ENCODE results near the gene TRIO.

Gene TRIO

GRCh38 chr5:14168144-14168792 lies 25.1 kb downstream of the TRIO start:
- H3K9me3 ChIP-seq (ENCODE audit: insufficient read depth, low read length), result peaks cover 12% of the 10 kb centered on the region
- DNase-seq (ENCODE audit: low read depth, low spot score), result no peak
- H3K9ac ChIP-seq (ENCODE audit: insufficient read length, low read depth), result no peak overlapping the region
- H3K27me3 ChIP-seq (ENCODE audit: insufficient read depth, insufficient read length), result no peaks in the 10 kb centered on the region
- H3K36me3 ChIP-seq (ENCODE audit: insufficient read depth, insufficient read length, low read length), result peaks cover 8% of the 10 kb centered on the region
- H3K4me1 ChIP-seq (ENCODE audit: insufficient read depth, insufficient read length), result no peaks in the 10 kb centered on the region
- no peak overlapping the region for H3K4me3 ChIP-seq (ENCODE audit: insufficient read length, low read depth)
- TF ChIP-seq SUZ12 (IDR thresholded peaks at IDR 0.05; ENCODE audit: extremely low read depth, insufficient read depth, insufficient read length) (no peak), YY1 (IDR thresholded peaks at IDR 0.05; ENCODE audit: insufficient read depth, insufficient read length) (no peak), ZNF274 (IDR thresholded peaks at IDR 0.05; ENCODE audit: low read depth, low read length) (no peak)

- peaks cover 8% of the 10 kb centered on the region for H3K36me3 ChIP-seq (ENCODE audit: insufficient read depth, insufficient read length, low read length)
- H3K9me3 ChIP-seq (ENCODE audit: insufficient read depth, low read length), result peaks cover 6% of the 10 kb centered on the region; the same call in 1 of the 2 replicates
- DNase-seq (ENCODE audit: low read depth, low spot score), result no peak
- no peak overlapping the region for H3K4me3 ChIP-seq (ENCODE audit: insufficient read length, low read depth)
- TF ChIP-seq SUZ12 (IDR thresholded peaks at IDR 0.05; ENCODE audit: extremely low read depth, insufficient read depth, insufficient read length) (no peak), YY1 (IDR thresholded peaks at IDR 0.05; ENCODE audit: insufficient read depth, insufficient read length) (no peak), ZNF274 (IDR thresholded peaks at IDR 0.05; ENCODE audit: low read depth, low read length) (no peak)
- no peaks in the 10 kb centered on the region for H3K27me3 ChIP-seq (ENCODE audit: insufficient read depth, insufficient read length)
- no peaks in the 10 kb centered on the region for H3K4me1 ChIP-seq (ENCODE audit: insufficient read depth, insufficient read length)
- H3K9ac ChIP-seq (ENCODE audit: insufficient read length, low read depth), result no peak overlapping the region
Observed at GRCh38 chr5:14168793-14169262, 25.7 kb downstream of the TRIO start.

GRCh38 chr5:14171046-14171445 lies 27.9 kb downstream of the TRIO start:
- H3K4me1 ChIP-seq (ENCODE audit: insufficient read depth, insufficient read length), result peaks cover 6% of the 10 kb centered on the region
- TF ChIP-seq YY1 (IDR thresholded peaks at IDR 0.05; ENCODE audit: insufficient read depth, insufficient read length) (no peak), SUZ12 (IDR thresholded peaks at IDR 0.05; ENCODE audit: extremely low read depth, insufficient read depth, insufficient read length) (no peak), ZNF274 (IDR thresholded peaks at IDR 0.05; ENCODE audit: low read depth, low read length) (no peak)

GRCh38 chr5:14171621-14172020 lies 28.5 kb downstream of the TRIO start:
- Histone ChIP-seq H3K4me3 (ENCODE audit: insufficient read length, low read depth) (no peak overlapping the region), H3K27me3 (ENCODE audit: insufficient read depth, insufficient read length) (no peaks in the 10 kb centered on the region), H3K4me1 (ENCODE audit: insufficient read depth, insufficient read length) (peaks cover 6% of the 10 kb centered on the region), H3K36me3 (ENCODE audit: insufficient read depth, insufficient read length, low read length) (peaks cover 7% of the 10 kb centered on the region), H3K9me3 (ENCODE audit: insufficient read depth, low read length) (no peaks in the 10 kb centered on the region), H3K9ac (ENCODE audit: insufficient read length, low read depth) (no peak overlapping the region)
- no peak for TF ChIP-seq SUZ12 (IDR thresholded peaks at IDR 0.05; ENCODE audit: extremely low read depth, insufficient read depth, insufficient read length)
- no peak for TF ChIP-seq YY1 (IDR thresholded peaks at IDR 0.05; ENCODE audit: insufficient read depth, insufficient read length)
- TF ChIP-seq ZNF274 (IDR thresholded peaks at IDR 0.05; ENCODE audit: low read depth, low read length), result no peak
- DNase-seq (ENCODE audit: low read depth, low spot score), result no peak

More at GRCh38 chr5:14171046-14171445, 27.9 kb downstream of the TRIO start:
- Histone ChIP-seq H3K9ac (ENCODE audit: insufficient read length, low read depth) (no peak overlapping the region), H3K9me3 (ENCODE audit: insufficient read depth, low read length) (no peaks in the 10 kb centered on the region), H3K27me3 (ENCODE audit: insufficient read depth, insufficient read length) (no peaks in the 10 kb centered on the region), H3K4me3 (ENCODE audit: insufficient read length, low read depth) (no peak overlapping the region), H3K36me3 (ENCODE audit: insufficient read depth, insufficient read length, low read length) (peaks cover 8% of the 10 kb centered on the region)
- no peak for DNase-seq (ENCODE audit: low read depth, low spot score)

GRCh38 chr5:14172149-14172795 lies 29.1 kb downstream of the TRIO start:
- Histone ChIP-seq H3K27me3 (ENCODE audit: insufficient read depth, insufficient read length) (no peaks in the 10 kb centered on the region), H3K9ac (ENCODE audit: insufficient read length, low read depth) (no peak overlapping the region), H3K4me3 (ENCODE audit: insufficient read length, low read depth) (no peak overlapping the region)

GRCh38 chr5:14173377-14174229 lies 30.5 kb downstream of the TRIO start:
- H3K36me3 ChIP-seq (ENCODE audit: insufficient read depth, insufficient read length, low read length), result no peaks in the 10 kb centered on the region
- H3K9me3 ChIP-seq (ENCODE audit: insufficient read depth, low read length), result no peaks in the 10 kb centered on the region
- no peaks in the 10 kb centered on the region for H3K27me3 ChIP-seq (ENCODE audit: insufficient read depth, insufficient read length)
- DNase-seq (ENCODE audit: low read depth, low spot score), result no peak
- H3K4me3 ChIP-seq (ENCODE audit: insufficient read length, low read depth), result no peak overlapping the region
- TF ChIP-seq YY1 (IDR thresholded peaks at IDR 0.05; ENCODE audit: insufficient read depth, insufficient read length), result no peak
- TF ChIP-seq ZNF274 (IDR thresholded peaks at IDR 0.05; ENCODE audit: low read depth, low read length), result no peak
- TF ChIP-seq SUZ12 (IDR thresholded peaks at IDR 0.05; ENCODE audit: extremely low read depth, insufficient read depth, insufficient read length), result no peak
- H3K9ac ChIP-seq (ENCODE audit: insufficient read length, low read depth), result no peak overlapping the region
- H3K4me1 ChIP-seq (ENCODE audit: insufficient read depth, insufficient read length), result peaks cover 6% of the 10 kb centered on the region

More at GRCh38 chr5:14172149-14172795, 29.1 kb downstream of the TRIO start:
- TF ChIP-seq YY1 (IDR thresholded peaks at IDR 0.05; ENCODE audit: insufficient read depth, insufficient read length) (no peak), ZNF274 (IDR thresholded peaks at IDR 0.05; ENCODE audit: low read depth, low read length) (no peak), SUZ12 (IDR thresholded peaks at IDR 0.05; ENCODE audit: extremely low read depth, insufficient read depth, insufficient read length) (no peak)
- no peak for DNase-seq (ENCODE audit: low read depth, low spot score)
- Histone ChIP-seq H3K4me1 (ENCODE audit: insufficient read depth, insufficient read length) (peaks cover 6% of the 10 kb centered on the region), H3K9me3 (ENCODE audit: insufficient read depth, low read length) (no peaks in the 10 kb centered on the region), H3K36me3 (ENCODE audit: insufficient read depth, insufficient read length, low read length) (peaks cover 2% of the 10 kb centered on the region)
